ENCODE measurements around the gene NDUFAF2. TPM values are rescaled to one million over a fixed set of nuclear protein-coding genes. Genes with fewer than 3 reads are reported as not detected.
"Not testable (repeated sequence)": the region's sequence is repeated elsewhere in the genome, so short reads cannot be mapped to it uniquely, and the experiment has no call there.

The NDUFAF2 gene
- total and polyA plus RNA-seq, 2 of the 13 experiments (the other 11 are each of a cell fraction or from before 2014, with no cell fraction given), result 34.0 to 78.4 TPM

DNA sequence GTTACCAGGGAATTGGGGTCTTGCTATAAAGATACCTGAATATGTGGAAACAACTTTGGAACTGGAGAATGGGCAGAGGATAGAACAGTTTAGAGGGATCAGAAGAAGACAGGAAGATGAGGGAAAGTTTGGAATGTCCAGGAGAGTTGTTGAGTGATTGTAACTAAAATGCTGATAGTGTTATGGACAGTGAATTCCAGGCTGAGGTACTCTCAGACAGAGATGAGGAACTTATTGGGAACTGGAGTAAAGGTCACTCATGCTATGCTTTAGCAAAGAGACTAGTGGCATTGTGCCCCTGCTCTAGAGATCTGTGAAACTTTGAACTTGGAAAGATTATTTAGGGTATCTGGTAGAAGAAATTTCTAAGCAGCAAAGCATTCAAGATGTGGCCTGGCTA, 242.3 kb downstream of the NDUFAF2 start:
- H4K20me1 ChIP-seq (ENCODE audit: insufficient read depth, low read length); H3K27ac ChIP-seq (ENCODE audit: extremely low read length, insufficient read depth, low read length); in situ Hi-C loops (cut with HindIII; ENCODE audit: extremely low pct_ligation_motif_present, low pct_unique_long_range_greater_than_20kb); H3K27me3 ChIP-seq (ENCODE audit: control insufficient read depth in 1 of 2, insufficient read depth in 2 of 2, low read length in 2 of 2); FAIRE-seq; H3K9me3 ChIP-seq (ENCODE audit: low read length); H3K36me3 ChIP-seq (replicated peaks in 1 of 2; ENCODE audit: control insufficient read depth in 1 of 2, insufficient read depth in 2 of 2, low read length in 2 of 2); H2AFZ ChIP-seq (ENCODE audit: low read length); POLR2A ChIA-PET; CTCF ChIA-PET (ENCODE audit: low intra/inter-chr PET ratio, low total read pairs); H3K4me3 ChIP-seq (replicated peaks in 1 of 3; ENCODE audit: insufficient read depth in 1 of 3, low read depth in 2 of 3, low read length in 3 of 3); DNase-seq (ENCODE audit: low spot score); H3K79me2 ChIP-seq (ENCODE audit: insufficient read depth, low read length); ATAC-seq; H3K4me1 ChIP-seq (ENCODE audit: insufficient read depth, low read length); intact Hi-C loops (cut with micrococcal nuclease; ENCODE audit: unreplicated experiment); BruUV-seq (replicated peaks); H3K4me2 ChIP-seq (ENCODE audit: low read depth, low read length); H3K9ac ChIP-seq (ENCODE audit: insufficient read depth, low read depth, low read length): not testable (repeated sequence)
- TF ChIP-seq PPARG (CRISPR knock-in tag; conservative IDR thresholded peaks at IDR 0.05), result peak; percentile 56; the same call in 1 of the 2 replicates

DNA sequence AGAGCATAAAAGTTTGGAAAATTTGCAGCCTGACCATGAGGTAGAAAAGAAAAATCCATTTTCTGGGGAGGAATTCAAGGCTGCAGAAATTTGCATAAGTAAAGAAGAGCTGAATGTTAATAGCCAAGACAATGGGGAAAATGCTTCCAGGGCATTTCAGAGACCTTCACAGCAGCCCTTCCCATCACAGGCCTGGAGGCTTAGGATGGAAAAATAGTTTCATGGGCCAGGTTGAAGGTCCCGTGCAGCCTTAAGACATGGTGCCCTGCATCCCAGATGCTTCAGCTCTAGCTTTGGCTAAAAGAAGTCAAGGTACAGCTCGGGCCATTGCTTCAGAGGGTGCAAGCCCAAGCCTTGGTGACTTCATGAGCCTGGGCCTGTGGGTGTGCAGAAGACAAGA, 242.8 kb downstream of the NDUFAF2 start:
- H3K36me3 ChIP-seq (replicated peaks in 1 of 2; ENCODE audit: control insufficient read depth in 1 of 2, insufficient read depth in 2 of 2, low read length in 2 of 2); H3K27ac ChIP-seq (ENCODE audit: extremely low read length, insufficient read depth, low read length); DNase-seq (ENCODE audit: low spot score); H3K27me3 ChIP-seq (ENCODE audit: control insufficient read depth in 1 of 2, insufficient read depth in 2 of 2, low read length in 2 of 2); intact Hi-C loops (cut with micrococcal nuclease; ENCODE audit: unreplicated experiment); in situ Hi-C loops (cut with HindIII; ENCODE audit: extremely low pct_ligation_motif_present, low pct_unique_long_range_greater_than_20kb); H2AFZ ChIP-seq (ENCODE audit: low read length); BruUV-seq (replicated peaks); FAIRE-seq; ATAC-seq; H3K4me1 ChIP-seq (ENCODE audit: insufficient read depth, low read length); CTCF ChIA-PET (ENCODE audit: low intra/inter-chr PET ratio, low total read pairs); H3K79me2 ChIP-seq (ENCODE audit: insufficient read depth, low read length); H4K20me1 ChIP-seq (ENCODE audit: insufficient read depth, low read length); POLR2A ChIA-PET; H3K9ac ChIP-seq (ENCODE audit: insufficient read depth, low read depth, low read length); H3K4me2 ChIP-seq (ENCODE audit: low read depth, low read length); H3K9me3 ChIP-seq (ENCODE audit: low read length); H3K4me3 ChIP-seq (replicated peaks in 1 of 3; ENCODE audit: insufficient read depth in 1 of 3, low read depth in 2 of 3, low read length in 3 of 3): not testable (repeated sequence)
- WGBS (ENCODE audit: low lambda C conversion rate), result 0% methylated on average over 1 of the region's 2 CpGs

DNA sequence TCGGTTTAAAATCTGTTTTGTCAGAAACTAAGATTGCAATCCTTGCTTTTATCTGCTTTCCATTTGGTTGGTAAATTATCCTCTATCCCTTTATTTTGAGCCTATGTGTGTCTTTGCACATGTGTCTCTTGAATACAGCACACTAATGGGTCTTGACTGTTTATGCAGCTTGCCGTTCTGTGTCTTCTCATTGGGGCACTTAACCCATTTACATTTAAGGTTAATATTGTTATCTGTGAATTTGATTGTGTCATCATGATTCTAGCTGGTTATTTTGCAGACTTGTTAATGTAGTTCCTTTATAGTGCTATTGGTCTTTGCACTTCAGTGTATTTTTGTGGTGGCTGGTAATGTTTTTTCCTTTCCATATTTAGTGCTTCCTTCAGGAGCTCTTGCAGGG, 253.6 kb downstream of the NDUFAF2 start:
- WGBS (ENCODE audit: low lambda C conversion rate), result 24% methylated on average over 2 of the region's 2 CpGs
- TF ChIP-seq ZNF7 (CRISPR knock-in tag; IDR thresholded peaks at IDR 0.05) (no peak), FOXK2 (IDR thresholded peaks at IDR 0.05) (no peak), MXI1 (IDR thresholded peaks at IDR 0.05; ENCODE audit: borderline replicate concordance, low read depth, low read length) (no peak), ZFX (CRISPR knock-in tag; IDR thresholded peaks at IDR 0.05; ENCODE audit: low read depth) (no peak), JUN (CRISPR knock-in tag; IDR thresholded peaks at IDR 0.05) (no peak), PATZ1 (CRISPR knock-in tag; IDR thresholded peaks at IDR 0.05) (no peak), ZNF441 (CRISPR knock-in tag; IDR thresholded peaks at IDR 0.05; ENCODE audit: borderline replicate concordance) (no peak), SETDB1 (CRISPR knock-in tag; IDR thresholded peaks at IDR 0.05; ENCODE audit: borderline replicate concordance) (no peak), ZNF678 (CRISPR knock-in tag; IDR thresholded peaks at IDR 0.05) (no peak), DNMT1 (CRISPR knock-in tag; IDR thresholded peaks at IDR 0.05) (no peak), NFE2L2 (IDR thresholded peaks at IDR 0.05; ENCODE audit: low read length) (no peak), ZNF124 (CRISPR knock-in tag; IDR thresholded peaks at IDR 0.05) (no peak), TAF15 (IDR thresholded peaks at IDR 0.05; ENCODE audit: low read depth, low read length, poor library complexity, severe bottlenecking) (no peak)

More for the DNA sequence above, 253.6 kb downstream of the NDUFAF2 start:
- BruUV-seq (replicated peaks), result no TSS peak
- Histone ChIP-seq H3K4me3 (replicated peaks in 1 of 3; ENCODE audit: insufficient read depth in 1 of 3, low read depth in 2 of 3, low read length in 3 of 3) (no peak overlapping the region), H3K9ac (ENCODE audit: insufficient read depth, low read depth, low read length) (no peak overlapping the region), H3K27ac (ENCODE audit: extremely low read length, insufficient read depth, low read length) (no peak overlapping the region), H3K4me2 (ENCODE audit: low read depth, low read length) (no peak overlapping the region), H3K4me1 (ENCODE audit: insufficient read depth, low read length) (no peaks in the 10 kb centered on the region), H3K9me3 (ENCODE audit: low read length) (no peaks in the 10 kb centered on the region), H4K20me1 (ENCODE audit: insufficient read depth, low read length) (no peaks in the 10 kb centered on the region), H3K36me3 (replicated peaks in 1 of 2; ENCODE audit: control insufficient read depth in 1 of 2, insufficient read depth in 2 of 2, low read length in 2 of 2) (no peaks in the 10 kb centered on the region), H2AFZ (ENCODE audit: low read length) (no peak overlapping the region), H3K79me2 (ENCODE audit: insufficient read depth, low read length) (no peaks in the 10 kb centered on the region), H3K27me3 (ENCODE audit: control insufficient read depth in 1 of 2, insufficient read depth in 2 of 2, low read length in 2 of 2) (peaks cover 0 to 7% of the 10 kb centered on the region in 2 experiments; a peak in 1 of 5 replicates)
- DNase-seq (ENCODE audit: low spot score), result no peak
- POLR2A ChIA-PET, result no interaction called here
- in situ Hi-C loops (cut with HindIII; ENCODE audit: extremely low pct_ligation_motif_present, low pct_unique_long_range_greater_than_20kb) (no loop called here), intact Hi-C loops (cut with micrococcal nuclease; ENCODE audit: unreplicated experiment) (no loop called here)
- FAIRE-seq, result no peak
- no peak for ATAC-seq
- CTCF ChIA-PET (ENCODE audit: low intra/inter-chr PET ratio, low total read pairs), result no interaction called here
